HL-60 (cell line): ENCODE measurements around the gene TMC1.

Source experiments
- CTCF ChIP-seq: IDR thresholded peaks from one replicate; pipeline ENCODE4 v1.5.1; 2011; ENCODE audit warnings: low read length, control low read depth, inconsistent platforms; ENCODE audit not compliant: insufficient read depth
- POLR2AphosphoS5 ChIP-seq: IDR thresholded peaks from 2 replicates; pipeline ENCODE4 v1.6.1; 2012; ENCODE audit warnings: low read depth
- REST ChIP-seq: IDR thresholded peaks from 2 replicates; pipeline ENCODE4 v1.6.1; 2012; ENCODE audit warnings: low read depth; ENCODE audit not compliant: insufficient replicate concordance

GRCh38 chr9:72809586-72809985 lies 288.2 kb downstream of the TMC1 start:
- TF ChIP-seq CTCF (no peak), POLR2AphosphoS5 (no peak), REST (no peak)
